ENCODE data around the gene TADA3.

The TADA3 gene

GRCh38 chr3:9765865-9766264 is 26.4 kb downstream of the TADA3 start:
- DNase-seq (ENCODE audit: low read depth in 1 of 2, low spot score in 1 of 2) = no peak
- Histone ChIP-seq H3K27me3 (ENCODE audit: insufficient read depth, poor library complexity, severe bottlenecking) (no peaks in the 10 kb centered on the region), H3K27ac (replicated peaks) (no peak overlapping the region), H3K4me3 (replicated peaks; ENCODE audit: insufficient read depth, low read length) (no peak overlapping the region)
- TF ChIP-seq, protein P1, sequence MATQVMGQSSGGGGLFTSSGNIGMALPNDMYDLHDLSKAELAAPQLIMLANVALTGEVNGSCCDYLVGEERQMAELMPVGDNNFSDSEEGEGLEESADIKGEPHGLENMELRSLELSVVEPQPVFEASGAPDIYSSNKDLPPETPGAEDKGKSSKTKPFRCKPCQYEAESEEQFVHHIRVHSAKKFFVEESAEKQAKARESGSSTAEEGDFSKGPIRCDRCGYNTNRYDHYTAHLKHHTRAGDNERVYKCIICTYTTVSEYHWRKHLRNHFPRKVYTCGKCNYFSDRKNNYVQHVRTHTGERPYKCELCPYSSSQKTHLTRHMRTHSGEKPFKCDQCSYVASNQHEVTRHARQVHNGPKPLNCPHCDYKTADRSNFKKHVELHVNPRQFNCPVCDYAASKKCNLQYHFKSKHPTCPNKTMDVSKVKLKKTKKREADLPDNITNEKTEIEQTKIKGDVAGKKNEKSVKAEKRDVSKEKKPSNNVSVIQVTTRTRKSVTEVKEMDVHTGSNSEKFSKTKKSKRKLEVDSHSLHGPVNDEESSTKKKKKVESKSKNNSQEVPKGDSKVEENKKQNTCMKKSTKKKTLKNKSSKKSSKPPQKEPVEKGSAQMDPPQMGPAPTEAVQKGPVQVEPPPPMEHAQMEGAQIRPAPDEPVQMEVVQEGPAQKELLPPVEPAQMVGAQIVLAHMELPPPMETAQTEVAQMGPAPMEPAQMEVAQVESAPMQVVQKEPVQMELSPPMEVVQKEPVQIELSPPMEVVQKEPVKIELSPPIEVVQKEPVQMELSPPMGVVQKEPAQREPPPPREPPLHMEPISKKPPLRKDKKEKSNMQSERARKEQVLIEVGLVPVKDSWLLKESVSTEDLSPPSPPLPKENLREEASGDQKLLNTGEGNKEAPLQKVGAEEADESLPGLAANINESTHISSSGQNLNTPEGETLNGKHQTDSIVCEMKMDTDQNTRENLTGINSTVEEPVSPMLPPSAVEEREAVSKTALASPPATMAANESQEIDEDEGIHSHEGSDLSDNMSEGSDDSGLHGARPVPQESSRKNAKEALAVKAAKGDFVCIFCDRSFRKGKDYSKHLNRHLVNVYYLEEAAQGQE (IDR thresholded peaks at IDR 0.05; ENCODE audit: insufficient replicate concordance, low read depth) = no peak
- no peak for TF ChIP-seq GABPA (IDR thresholded peaks at IDR 0.05; ENCODE audit: low read depth)
- TF ChIP-seq, protein P2, sequence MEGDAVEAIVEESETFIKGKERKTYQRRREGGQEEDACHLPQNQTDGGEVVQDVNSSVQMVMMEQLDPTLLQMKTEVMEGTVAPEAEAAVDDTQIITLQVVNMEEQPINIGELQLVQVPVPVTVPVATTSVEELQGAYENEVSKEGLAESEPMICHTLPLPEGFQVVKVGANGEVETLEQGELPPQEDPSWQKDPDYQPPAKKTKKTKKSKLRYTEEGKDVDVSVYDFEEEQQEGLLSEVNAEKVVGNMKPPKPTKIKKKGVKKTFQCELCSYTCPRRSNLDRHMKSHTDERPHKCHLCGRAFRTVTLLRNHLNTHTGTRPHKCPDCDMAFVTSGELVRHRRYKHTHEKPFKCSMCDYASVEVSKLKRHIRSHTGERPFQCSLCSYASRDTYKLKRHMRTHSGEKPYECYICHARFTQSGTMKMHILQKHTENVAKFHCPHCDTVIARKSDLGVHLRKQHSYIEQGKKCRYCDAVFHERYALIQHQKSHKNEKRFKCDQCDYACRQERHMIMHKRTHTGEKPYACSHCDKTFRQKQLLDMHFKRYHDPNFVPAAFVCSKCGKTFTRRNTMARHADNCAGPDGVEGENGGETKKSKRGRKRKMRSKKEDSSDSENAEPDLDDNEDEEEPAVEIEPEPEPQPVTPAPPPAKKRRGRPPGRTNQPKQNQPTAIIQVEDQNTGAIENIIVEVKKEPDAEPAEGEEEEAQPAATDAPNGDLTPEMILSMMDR (IDR thresholded peaks at IDR 0.05; ENCODE audit: insufficient read depth, low read length) = no peak
- no peak for TF ChIP-seq SPI1 (IDR thresholded peaks at IDR 0.05; ENCODE audit: borderline replicate concordance, low read depth)
- no peak for TF ChIP-seq POLR2AphosphoS5 (IDR thresholded peaks at IDR 0.05; ENCODE audit: low read depth)

- H3K27me3 ChIP-seq (ENCODE audit: insufficient read depth, poor library complexity, severe bottlenecking) = no peaks in the 10 kb centered on the region
- 0 out of 2 replicates have a peak, but pooled peaks have one; percentile 37 for TF ChIP-seq POLR2AphosphoS5 (IDR thresholded peaks at IDR 0.05; ENCODE audit: low read depth)
- TF ChIP-seq, protein P2 (IDR thresholded peaks at IDR 0.05; ENCODE audit: insufficient read depth, low read length) = no peak
- DNase-seq (ENCODE audit: low read depth in 1 of 2, low spot score in 1 of 2) = no peak
- H3K27ac ChIP-seq (replicated peaks) = no peak overlapping the region
- no peak overlapping the region for H3K4me3 ChIP-seq (replicated peaks; ENCODE audit: insufficient read depth, low read length)
Measured at GRCh38 chr3:9762871-9763270, 29.4 kb downstream of the TADA3 start.

- H3K27me3 ChIP-seq (ENCODE audit: insufficient read depth, poor library complexity, severe bottlenecking) = no peaks in the 10 kb centered on the region
- H3K4me3 ChIP-seq (replicated peaks; ENCODE audit: insufficient read depth, low read length) = no peak overlapping the region
- H3K27ac ChIP-seq (replicated peaks) = no peak overlapping the region
- no peak for DNase-seq (ENCODE audit: low read depth in 1 of 2, low spot score in 1 of 2)
- TF ChIP-seq GABPA (IDR thresholded peaks at IDR 0.05; ENCODE audit: low read depth) = no peak
- no peak for TF ChIP-seq SPI1 (IDR thresholded peaks at IDR 0.05; ENCODE audit: borderline replicate concordance, low read depth)
- TF ChIP-seq, protein P1 (IDR thresholded peaks at IDR 0.05; ENCODE audit: insufficient replicate concordance, low read depth) = no peak
- no peak for TF ChIP-seq POLR2AphosphoS5 (IDR thresholded peaks at IDR 0.05; ENCODE audit: low read depth)
- TF ChIP-seq, protein P2 (IDR thresholded peaks at IDR 0.05; ENCODE audit: insufficient read depth, low read length) = no peak
Measured at GRCh38 chr3:9761919-9762318, 30.4 kb downstream of the TADA3 start.

DNA sequence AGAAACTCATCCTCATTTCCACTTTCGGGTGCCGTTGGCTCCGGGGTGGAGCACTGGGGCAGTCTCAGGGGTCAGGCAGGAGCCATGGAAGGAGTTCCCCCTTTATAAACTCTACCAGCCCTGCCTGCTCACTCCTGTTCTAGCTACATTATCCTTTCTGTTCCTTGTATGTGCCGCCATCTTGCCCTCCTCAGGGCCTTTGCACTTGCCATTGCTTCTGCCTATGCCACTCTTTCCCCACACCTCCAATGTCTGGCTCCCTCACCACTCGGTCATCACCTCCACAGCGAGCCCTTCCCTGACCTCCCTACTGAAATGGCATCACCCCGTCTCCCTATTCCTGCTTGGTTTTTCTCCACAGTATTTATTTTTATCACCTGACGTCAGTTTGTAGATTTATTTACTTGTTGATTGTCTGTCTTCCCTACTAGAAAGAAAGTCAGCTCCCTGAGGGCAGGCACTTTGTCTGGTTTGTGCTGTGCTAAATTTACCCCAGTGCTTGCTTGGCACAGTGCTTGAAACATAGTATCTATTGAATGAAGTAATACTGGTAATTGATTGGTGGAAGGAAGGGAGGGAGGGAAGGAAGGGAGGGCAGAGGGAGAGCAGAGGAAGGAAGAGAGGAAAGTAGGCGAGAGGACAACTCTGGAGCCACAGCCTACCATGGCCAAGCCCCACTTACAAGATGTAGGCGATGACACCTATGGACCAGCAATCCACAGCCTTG is 31.3 kb downstream of the TADA3 start:
- DNase-seq (ENCODE audit: low read depth in 1 of 2, low spot score in 1 of 2) = no peak
- H3K4me3 ChIP-seq (replicated peaks; ENCODE audit: insufficient read depth, low read length) = no peak overlapping the region
- H3K27me3 ChIP-seq (ENCODE audit: insufficient read depth, poor library complexity, severe bottlenecking) = no peaks in the 10 kb centered on the region
- TF ChIP-seq SPI1 (IDR thresholded peaks at IDR 0.05; ENCODE audit: borderline replicate concordance, low read depth) = no peak
- TF ChIP-seq, protein P1 (IDR thresholded peaks at IDR 0.05; ENCODE audit: insufficient replicate concordance, low read depth) = no peak
- no peak for TF ChIP-seq GABPA (IDR thresholded peaks at IDR 0.05; ENCODE audit: low read depth)
- TF ChIP-seq, protein P2 (IDR thresholded peaks at IDR 0.05; ENCODE audit: insufficient read depth, low read length) = no peak
- no peak; the same call in 1 of the 2 replicates for TF ChIP-seq POLR2AphosphoS5 (IDR thresholded peaks at IDR 0.05; ENCODE audit: low read depth)
- no peak overlapping the region for H3K27ac ChIP-seq (replicated peaks)
